NCI-H82 treated with DMSO at 0.1 percent for 48 hours (cell line): Measurements from ENCODE around the gene MRPS34.
A peak's percentile ranks its signal among the peaks of the same experiment; 100 is the strongest.
"Not testable (repeated sequence)": the region's sequence is repeated elsewhere in the genome, so short reads cannot be mapped to it uniquely, and the experiment has no call there.

Source experiments
- DNase-seq: peaks from one replicate; lab custom pipeline; 2025; ENCODE audit not compliant: unreplicated experiment; lab: John Stamatoyannopoulos, UW

MRPS34 gene

GRCh38 chr16:1772908-1773702 is at the start of gene MRPS34:
Gene MRPS34 (minus strand): TSS chr16:1773134. CDS start chr16:1773119, 15 bp downstream.
- DNase-seq: peak; percentile 56

GRCh38 chr16:1821861-1822611 is 49.1 kb upstream of the MRPS34 start:
- no peak for DNase-seq

GRCh38 chr16:1820946-1821290 is 48.0 kb upstream of the MRPS34 start:
- no peak for DNase-seq

DNA sequence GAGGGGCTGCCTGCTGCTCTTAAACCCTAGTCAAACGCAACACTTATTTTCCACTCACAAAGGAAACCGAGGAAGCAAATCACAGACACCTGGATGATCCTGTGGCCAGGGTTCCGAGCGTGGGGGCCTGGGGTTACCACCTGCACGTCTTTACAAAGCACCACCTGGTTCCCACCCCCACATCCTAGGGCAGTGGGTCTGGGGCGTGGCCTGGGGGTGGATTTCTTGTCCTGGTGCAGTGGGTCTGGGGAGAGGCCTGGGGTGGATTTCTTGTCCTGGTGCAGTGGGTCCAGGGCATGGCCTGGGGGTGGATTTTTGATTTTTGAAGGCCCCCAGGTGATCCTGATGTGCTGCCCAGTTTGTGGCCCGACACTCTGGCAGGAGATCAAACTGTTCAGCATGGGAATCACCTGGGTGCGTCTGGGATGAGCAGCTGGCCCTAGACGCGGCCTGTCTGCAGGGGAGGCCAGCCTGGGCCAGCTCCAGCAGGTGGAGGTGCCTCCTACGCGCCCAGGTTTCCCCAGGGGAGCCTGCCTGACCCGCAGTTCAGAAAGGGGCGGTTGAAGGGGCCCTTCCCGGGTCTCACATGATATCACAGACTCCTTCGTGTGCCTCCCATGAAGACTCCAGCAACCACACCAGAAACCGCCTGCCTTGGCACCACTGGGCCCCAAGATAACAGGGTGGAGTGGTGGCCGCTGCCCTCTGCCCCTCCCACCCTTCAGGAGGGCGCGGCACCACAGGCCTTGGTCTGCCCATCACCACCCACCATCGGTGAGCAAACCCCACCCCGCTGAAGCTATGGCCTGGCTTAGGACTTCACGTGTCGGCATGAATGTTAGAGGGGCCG is 47.4 kb upstream of the MRPS34 start:
- no peak for DNase-seq

DNA sequence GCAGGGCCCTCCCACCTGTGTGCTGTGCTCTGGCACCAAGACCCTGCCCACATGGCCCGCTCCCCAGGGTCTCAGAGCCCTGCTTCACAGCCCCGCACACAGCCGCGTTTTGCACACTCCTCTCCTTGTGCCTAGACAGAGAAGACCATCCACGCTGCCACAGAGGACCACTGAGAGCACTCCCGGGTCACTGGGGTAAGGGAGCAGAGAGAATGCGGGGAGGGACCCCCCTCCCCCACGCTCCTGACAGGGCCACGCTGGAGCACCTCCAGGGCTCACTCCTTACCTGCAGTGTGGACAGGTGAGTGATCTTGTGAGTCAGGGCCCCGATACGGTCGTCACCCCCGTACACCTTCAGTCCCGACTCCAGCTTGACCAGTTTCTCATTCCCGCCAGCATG is 46.7 kb upstream of the MRPS34 start:
- DNase-seq: no peak

- DNase-seq: no peak
Measured at GRCh38 chr16:1818873-1819525, 46.1 kb upstream of the MRPS34 start.

DNA sequence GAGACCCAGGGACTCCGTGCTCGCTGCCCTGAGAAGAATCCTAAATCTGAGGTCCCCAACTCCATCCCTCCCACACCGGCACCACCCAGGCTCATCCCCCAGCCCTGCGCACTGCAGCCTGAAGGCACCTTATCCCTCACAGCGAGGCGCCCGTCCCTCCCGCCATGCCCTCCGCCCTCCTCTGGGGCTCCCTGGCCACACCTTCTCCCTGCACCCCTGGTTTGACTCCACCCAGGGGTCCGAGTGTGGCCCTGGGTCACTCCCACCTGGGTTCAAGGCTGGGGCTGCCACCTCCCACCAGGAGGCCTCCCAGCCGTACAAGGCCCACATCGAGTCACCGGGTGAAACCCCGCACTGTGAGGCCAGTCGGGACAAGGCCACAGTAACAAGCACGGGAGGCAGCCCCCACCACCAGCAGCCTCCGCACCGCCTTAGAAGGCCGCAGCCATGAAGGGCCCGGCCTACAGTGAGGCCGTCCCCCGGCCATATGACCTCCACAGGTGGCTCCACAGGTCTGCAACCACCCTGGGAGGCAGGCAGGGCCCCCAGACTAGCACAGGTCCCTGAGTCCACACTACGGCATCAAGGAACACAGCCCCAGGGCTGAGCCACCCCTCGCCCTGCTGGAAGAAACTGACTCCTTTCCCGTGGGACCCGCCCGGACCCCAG is 45.4 kb upstream of the MRPS34 start:
- no peak for DNase-seq

DNA sequence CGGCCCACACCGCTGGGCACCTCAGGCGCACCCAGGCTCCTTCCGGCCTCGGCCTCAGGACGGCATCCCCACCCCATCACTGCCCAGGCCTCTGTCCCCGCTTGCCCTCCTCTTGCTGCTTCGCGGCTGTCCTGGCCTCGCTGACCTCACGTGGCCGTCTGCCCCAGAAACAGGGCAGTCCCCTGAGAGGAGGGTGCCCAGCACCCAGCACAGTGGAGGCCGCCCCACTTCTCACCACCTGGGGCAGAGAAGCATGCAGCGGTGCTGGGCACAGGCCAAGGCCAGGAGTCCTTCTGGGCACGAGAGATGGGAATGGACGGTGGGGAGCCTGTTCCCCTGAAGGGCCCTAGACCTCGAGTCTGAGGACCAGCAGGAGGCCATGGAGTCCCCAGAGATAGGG is 44.8 kb upstream of the MRPS34 start:
- DNase-seq: no peak

DNA sequence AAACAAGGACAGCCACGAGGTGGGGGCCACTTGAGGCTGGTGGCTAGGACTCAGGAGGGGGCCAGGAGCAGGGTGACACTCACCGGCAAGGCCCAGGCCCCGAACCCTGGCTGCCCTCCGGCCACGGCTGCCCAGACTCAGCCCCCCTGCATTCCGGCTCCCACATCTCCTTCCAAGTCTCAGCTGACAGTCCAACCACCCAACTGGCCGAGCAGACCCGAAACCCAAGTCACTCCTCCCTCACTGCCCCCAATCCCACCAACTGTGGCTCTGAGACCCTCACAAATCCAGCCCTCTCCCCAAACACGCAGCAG is 44.3 kb upstream of the MRPS34 start:
- no peak for DNase-seq

DNA sequence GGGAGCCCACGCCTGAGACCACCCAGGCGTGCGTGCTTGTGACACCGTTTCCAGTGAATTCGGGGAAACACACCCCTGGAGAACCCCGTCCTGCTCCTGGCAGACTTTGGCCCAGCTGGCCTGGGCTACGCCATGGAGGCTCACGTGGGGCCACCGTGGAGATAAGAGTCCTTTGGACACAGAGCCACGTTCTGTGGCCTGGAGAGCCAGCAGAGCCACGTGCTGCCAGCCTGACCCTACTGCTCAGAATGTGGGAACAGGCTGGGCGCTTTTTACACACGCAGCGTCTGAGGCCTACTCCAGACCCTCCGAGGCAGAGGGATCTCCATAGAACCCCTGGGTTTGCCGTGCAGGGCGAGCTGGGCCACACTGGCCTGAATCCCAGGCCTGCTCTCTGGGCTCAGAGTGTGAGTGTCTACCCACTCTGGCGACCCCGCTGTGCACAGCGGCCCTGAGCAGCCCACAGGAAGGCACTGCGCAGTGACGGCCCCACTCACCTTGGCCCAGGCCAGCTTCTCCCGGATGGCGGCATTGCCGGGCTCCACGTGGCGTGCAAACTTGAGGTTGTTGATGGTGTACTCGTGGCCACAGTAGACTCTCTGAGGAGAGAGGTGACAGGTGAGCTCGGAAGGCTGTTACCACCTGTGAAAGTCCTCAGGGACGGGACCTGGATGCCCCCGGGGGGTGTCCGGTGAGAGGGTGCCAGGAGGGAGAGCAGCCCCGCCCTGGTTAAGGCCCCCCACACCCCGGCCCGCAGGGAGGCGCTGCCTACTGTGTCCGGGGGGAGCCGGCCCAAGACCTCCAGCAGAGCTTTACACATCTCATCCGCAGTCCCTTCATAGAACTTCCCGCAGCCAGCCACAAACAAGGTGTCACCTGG is 43.7 kb upstream of the MRPS34 start:
- no peak for DNase-seq

DNA sequence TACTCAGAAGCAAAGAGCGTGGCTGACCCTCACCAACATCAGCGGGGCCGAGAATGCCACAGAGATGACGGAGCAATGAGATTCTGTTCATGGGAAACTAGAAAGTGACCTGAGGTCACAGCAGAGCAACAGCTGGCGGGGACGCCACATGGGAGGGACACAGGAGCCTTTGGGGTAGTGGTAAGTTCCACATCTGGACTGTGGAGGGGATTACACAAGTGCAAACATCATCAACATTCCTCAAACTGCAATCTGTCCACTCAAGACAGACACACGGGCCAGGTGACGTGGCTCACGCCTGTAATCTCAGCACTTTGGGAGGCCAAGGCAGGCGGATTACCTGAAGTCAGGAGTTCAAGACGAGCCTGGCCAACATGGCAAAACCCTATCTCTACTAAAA is 42.5 kb upstream of the MRPS34 start:
- no peak for DNase-seq

DNA sequence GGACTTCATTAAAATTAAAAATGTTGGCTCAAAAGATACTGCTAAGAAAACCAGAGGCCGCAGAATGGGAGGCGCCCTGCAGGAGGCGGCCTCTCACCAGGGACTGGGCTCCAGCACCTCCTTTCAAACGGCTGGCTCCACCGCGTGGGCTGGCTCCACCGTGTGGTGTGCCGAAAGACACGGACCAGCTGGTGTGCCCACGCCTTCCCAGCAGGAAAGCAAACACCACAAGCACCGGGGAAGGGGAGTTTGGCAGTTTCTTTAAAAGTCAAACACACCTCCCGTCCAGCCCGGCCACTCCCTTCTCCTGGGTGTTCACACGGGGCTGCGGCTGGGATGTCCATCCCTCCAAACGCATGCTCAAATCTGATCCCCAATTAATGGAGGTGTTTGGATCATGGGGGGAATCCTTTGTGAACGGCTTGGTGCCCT is 39.8 kb upstream of the MRPS34 start:
- no peak for DNase-seq

DNA sequence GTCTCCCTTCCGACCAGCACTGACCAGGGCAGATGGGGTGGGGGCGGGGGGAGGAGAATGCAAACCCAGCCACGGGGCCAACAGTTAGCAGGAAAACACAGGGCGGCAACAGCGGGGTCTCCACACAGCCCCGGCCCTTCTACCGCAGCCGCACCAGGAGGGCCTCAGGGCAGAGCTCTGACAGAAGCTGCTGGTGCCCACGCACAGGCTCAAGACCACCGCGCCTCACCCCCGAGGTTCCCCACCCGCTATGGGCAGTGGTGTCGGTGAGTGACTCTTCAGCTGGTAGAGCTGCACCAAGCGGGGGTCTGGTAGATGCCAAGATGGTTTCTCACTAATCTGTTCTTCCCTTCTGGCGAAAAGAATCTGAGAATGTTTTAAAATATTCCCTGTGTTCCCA is 37.6 kb upstream of the MRPS34 start:
- DNase-seq: no peak

GRCh38 chr16:1810106-1810505 is 37.2 kb upstream of the MRPS34 start:
- no peak for DNase-seq

GRCh38 chr16:1809281-1809801 is 36.4 kb upstream of the MRPS34 start:
- no peak for DNase-seq

GRCh38 chr16:1808691-1809090 is 35.8 kb upstream of the MRPS34 start:
- no peak for DNase-seq

DNA sequence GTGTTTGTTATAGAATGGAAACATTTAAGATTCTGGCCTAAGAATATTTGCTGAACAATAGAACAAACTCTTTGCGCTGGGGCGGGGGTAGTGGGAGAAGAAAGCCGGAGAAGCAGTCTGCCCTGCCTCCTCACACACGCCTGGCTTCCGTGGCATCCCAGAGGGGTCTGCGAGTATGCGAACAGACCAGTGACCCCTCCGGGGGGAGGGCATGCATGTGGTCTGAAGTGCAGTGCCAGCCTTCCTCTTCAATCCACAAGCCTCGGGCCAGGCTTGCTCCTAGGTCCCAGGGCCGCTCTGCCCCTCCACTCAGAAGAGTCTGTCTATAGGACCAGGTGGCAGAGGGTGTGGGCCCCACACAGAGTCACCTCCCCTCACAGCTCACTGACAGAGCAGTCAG is 34.7 kb upstream of the MRPS34 start:
- no peak for DNase-seq

- DNase-seq: no peak
Measured at GRCh38 chr16:1800701-1801100, 27.8 kb upstream of the MRPS34 start.

- DNase-seq: not testable (repeated sequence)
Measured at GRCh38 chr16:1799263-1799662, 26.3 kb upstream of the MRPS34 start.
